Measurements from ENCODE around the gene CEACAM7.

Gene CEACAM7

GRCh38 chr19:41700381-41701195 lies 12.5 kb upstream of the CEACAM7 start:
- DNase-seq (ENCODE audit: low read depth in 3 of 3), result no peak

DNA sequence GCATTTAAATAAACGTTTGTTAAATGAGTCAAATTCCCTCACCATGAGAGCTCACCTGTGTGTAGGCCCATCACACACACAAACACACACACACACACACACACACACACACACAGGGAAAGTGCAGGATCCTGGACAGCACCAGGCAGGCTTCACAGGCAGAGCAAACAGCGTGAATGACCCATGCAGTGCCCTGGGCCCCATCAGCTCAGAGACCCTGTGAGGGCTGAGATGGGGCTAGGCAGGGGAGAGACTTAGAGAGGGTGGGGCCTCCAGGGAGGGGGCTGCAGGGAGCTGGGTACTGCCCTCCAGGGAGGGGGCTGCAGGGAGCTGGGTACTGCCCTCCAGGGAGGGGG lies 11.9 kb upstream of the CEACAM7 start:
- no peak for DNase-seq (ENCODE audit: low read depth in 3 of 3)

- no peak for DNase-seq (ENCODE audit: low read depth in 3 of 3)
Measured at GRCh38 chr19:41699231-41699967, 11.3 kb upstream of the CEACAM7 start.

DNA sequence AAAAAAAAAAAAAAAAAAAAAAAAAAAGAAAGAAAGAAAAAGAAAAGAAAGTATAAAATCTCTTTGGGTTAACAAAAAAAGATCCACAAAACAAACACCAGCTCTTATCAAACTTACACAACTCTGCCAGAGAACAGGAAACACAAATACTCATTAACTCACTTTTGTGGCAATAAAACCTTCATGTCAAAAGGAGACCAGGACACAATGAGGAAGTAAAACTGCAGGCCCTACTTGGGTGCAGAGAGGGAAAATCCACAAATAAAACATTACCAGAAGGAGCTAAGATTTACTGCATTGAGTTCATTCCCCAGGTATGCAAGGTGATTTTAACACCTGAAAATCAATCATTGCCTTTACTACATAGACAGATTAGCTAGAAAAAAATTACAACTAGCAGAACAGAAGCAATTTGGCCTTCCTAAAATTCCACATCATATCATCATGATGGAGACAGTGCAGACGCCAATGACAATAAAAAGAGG lies 10.7 kb upstream of the CEACAM7 start:
- DNase-seq (ENCODE audit: low read depth in 3 of 3), result no peak

- no peak for DNase-seq (ENCODE audit: low read depth in 3 of 3)
Measured at GRCh38 chr19:41697198-41697855, 9.3 kb upstream of the CEACAM7 start.

DNA sequence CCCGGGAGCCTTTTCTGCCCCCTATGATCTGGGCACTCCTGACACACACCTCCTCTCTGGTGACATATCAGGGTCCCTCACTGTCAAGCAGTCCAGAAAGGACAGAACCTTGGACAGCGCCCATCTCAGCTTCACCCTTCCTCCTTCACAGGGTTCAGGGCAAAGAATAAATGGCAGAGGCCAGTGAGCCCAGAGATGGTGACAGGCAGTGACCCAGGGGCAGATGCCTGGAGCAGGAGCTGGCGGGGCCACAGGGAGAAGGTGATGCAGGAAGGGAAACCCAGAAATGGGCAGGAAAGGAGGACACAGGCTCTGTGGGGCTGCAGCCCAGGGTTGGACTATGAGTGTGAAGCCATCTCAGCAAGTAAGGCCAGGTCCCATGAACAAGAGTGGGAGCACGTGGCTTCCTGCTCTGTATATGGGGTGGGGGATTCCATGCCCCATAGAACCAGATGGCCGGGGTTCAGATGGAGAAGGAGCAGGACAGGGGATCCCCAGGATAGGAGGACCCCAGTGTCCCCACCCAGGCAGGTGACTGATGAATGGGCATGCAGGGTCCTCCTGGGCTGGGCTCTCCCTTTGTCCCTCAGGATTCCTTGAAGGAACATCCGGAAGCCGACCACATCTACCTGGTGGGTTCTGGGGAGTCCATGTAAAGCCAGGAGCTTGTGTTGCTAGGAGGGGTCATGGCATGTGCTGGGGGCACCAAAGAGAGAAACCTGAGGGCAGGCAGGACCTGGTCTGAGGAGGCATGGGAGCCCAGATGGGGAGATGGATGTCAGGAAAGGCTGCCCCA lies 8.5 kb upstream of the CEACAM7 start:
- no peak for DNase-seq (ENCODE audit: low read depth in 3 of 3)

- no peak for DNase-seq (ENCODE audit: low read depth in 3 of 3)
Measured at GRCh38 chr19:41695745-41696144, 7.7 kb upstream of the CEACAM7 start.

DNA sequence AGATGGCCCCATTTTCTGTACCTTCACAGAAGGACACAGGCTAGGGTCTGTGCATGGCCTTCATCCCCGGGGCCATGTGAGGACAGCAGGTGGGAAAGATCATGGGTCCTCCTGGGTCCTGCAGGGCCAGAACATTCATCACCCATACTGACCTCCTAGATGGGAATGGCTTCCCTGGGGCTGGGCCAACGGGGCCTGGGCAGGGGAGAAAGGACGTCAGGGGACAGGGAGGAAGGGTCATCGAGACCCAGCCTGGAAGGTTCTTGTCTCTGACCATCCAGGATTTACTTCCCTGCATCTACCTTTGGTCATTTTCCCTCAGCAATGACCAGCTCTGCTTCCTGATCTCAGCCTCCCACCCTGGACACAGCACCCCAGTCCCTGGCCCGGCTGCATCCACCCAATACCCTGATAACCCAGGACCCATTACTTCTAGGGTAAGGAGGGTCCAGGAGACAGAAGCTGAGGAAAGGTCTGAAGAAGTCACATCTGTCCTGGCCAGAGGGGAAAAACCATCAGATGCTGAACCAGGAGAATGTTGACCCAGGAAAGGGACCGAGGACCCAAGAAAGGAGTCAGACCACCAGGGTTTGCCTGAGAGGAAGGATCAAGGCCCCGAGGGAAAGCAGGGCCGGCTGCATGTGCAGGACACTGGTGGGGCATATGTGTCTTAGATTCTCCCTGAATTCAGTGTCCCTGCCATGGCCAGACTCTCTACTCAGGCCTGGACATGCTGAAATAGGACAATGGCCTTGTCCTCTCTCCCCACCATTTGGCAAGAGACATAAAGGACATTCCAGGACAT lies 7.0 kb upstream of the CEACAM7 start:
- no peak for DNase-seq (ENCODE audit: low read depth in 3 of 3)

- DNase-seq (ENCODE audit: low read depth in 3 of 3), result no peak
Measured at GRCh38 chr19:41694196-41694595, 6.1 kb upstream of the CEACAM7 start.

DNA sequence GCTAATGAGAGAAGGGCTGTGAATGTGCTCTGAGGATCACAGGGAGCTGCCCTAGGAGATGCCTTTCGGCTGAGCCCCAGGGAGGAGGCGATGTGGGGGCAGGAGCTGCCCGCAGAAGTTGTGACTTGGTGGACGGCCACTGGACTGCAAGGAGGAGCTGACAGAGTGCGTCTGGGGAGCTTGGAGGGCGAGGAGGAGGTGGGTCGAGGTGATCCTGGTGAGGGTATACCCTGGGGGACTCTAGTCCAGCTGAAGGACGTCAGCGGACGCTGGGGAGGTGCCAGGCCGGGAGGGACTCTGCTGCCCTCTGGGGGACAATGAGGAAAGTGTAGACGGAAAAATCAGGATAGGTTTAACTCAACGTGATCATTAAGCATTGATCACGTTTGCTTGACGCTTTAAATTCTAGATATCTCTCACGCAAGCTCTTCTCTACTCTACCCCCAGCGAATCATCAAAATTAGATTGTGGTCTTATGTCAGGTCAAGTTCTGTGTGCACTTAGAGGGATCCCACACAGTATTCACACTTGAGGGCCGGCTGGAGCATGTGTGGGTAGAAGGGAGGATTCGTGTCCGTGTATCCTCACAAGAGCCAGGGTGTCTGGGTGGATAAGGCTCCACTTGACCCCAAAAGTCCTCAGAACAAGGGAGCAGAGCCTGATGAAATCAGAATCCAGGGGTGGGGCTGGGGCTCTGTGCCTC lies 3.3 kb upstream of the CEACAM7 start:
- DNase-seq (ENCODE audit: low read depth in 3 of 3), result no peak

GRCh38 chr19:41690801-41691065 lies 2.7 kb upstream of the CEACAM7 start:
- no peak for DNase-seq (ENCODE audit: low read depth in 3 of 3)

GRCh38 chr19:41689993-41690800 lies 2.1 kb upstream of the CEACAM7 start:
- no peak for DNase-seq (ENCODE audit: low read depth in 3 of 3)

- DNase-seq (ENCODE audit: low read depth in 3 of 3), result no peak
Measured at GRCh38 chr19:41688687-41689086, 617 bp upstream of the CEACAM7 start.

DNA sequence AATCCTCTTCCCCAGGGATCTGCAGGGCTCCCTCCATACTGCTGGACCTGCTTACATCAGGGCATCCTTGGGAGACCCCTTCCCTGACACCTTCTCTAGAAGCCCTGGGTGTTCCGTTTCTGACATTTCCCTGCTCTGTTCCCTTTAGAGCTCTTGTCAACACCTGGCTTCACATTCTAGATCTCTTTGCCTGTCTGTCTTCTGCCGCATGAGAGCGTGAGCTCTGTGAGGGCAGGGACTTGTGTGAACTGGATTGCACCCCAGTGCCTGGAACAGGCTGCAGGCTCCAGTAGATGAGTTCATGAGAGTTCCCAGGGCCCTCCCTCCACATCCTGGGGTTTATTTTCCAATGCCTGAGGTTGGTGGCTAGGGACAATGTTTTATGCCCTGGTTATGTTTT lies 651 bp downstream of the CEACAM7 start:
- DNase-seq (ENCODE audit: low read depth in 3 of 3), result no peak

GRCh38 chr19:41682437-41682836 lies 5.6 kb downstream of the CEACAM7 start:
- DNase-seq (ENCODE audit: low read depth in 3 of 3), result no peak

- no peak for DNase-seq (ENCODE audit: low read depth in 3 of 3)
Measured at GRCh38 chr19:41671486-41671885, 16.6 kb downstream of the CEACAM7 start.

- DNase-seq (ENCODE audit: low read depth in 3 of 3), result no peak
Measured at GRCh38 chr19:41670755-41671154, 17.3 kb downstream of the CEACAM7 start.

DNA sequence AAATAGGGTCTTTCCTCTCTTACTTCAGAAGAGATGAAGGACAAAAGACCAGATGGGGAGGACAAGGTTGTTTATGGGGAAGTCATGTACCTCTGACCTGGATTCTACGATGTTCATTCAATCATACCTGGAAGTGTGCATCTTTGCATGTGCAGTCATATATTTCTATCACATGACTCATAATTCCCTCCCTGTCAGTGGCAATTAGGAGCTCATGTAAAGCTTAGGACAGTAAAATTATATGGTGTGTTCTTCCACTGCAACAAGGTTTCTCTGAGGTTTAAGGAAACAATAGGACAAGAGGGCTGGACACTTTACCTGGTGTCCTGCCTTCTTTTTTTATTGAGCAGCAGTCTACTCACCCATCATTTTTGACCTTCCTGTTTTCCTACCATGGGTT lies 19.8 kb downstream of the CEACAM7 start:
- DNase-seq (ENCODE audit: low read depth in 3 of 3), result no peak

DNA sequence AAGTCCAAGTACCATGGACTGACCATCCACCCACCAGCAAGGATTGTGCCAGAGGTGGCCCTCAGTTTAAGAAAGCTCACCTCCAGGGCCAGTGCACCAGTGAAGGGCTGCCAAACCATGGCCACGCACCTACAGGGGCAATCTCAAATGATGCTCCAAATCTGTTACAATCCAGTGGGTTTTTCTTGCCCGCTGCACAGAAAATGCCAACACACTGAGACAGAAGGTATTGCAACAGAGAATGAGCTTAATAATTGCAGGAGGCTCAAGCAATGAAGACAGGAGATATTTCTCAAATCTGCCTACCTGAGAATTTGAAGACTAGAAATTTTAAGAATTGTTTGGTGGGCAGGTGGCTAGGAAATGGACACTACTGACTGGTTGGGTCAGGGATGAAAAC lies 22.0 kb downstream of the CEACAM7 start:
- no peak for DNase-seq (ENCODE audit: low read depth in 3 of 3)

GRCh38 chr19:41657157-41657556 lies 30.9 kb downstream of the CEACAM7 start:
- DNase-seq (ENCODE audit: low read depth in 3 of 3), result no peak
